NCI-H2107 treated with DMSO at 0.1 percent for 48 hours (cell line): ENCODE results near the gene PKLR.
"Not testable (repeated sequence)": the region's sequence is repeated elsewhere in the genome, so short reads cannot be mapped to it uniquely, and the experiment has no call there.

ENCODE experiments used
- DNase-seq: peaks from one replicate; lab custom pipeline; 2025; ENCODE audit not compliant: unreplicated experiment; lab: John Stamatoyannopoulos, UW

The PKLR gene

GRCh38 chr1:155256058-155256852 lies 45.0 kb downstream of the PKLR start:
- no peak for DNase-seq

DNA sequence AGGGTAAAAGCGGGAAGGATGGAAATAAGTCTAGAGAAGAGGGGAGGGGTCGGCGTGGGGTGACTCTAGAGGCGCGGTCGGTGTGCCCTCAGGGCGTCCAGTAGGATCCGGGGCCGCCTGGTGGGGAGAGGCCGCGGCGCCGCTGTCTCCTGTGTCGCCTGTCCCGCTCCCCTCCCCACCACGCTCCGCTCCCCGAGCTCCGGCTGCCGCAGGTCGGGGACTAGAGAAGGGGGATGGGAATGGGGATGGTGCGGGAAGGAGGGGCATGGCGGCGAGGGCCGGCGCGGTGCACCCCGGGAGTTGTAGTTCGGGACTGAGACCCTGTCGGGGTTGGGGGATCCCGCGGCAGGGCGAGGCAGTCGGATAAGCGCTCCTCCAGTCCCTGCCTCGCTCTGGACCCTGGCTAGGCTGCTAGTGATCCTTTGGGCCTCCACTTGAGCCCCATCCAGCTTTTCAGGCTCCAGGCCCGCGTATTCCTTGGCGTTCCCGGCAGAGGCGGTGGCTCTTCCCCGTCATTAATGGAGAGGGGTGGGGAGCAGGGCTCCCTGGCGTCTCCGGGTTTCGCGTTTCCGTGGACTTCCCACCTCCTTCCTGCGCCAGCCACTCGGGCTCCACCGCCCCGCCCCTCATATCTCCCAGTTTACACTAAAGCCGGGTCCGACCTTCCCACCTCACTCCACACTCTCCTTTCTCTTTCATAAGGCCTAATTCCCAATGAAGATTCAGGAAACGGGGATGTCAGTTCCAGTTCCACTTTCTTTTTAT lies 45.8 kb downstream of the PKLR start, which contains the start of gene ENTREP3:
ENTREP3 (minus strand) TSS at position 241 of the 765 bp plus-strand sequence. CDS start 606 bp downstream, outside the sequence.
- peak; percentile 91 for DNase-seq

GRCh38 chr1:155254714-155255242 lies 46.5 kb downstream of the PKLR start:
- DNase-seq, result no peak

DNA sequence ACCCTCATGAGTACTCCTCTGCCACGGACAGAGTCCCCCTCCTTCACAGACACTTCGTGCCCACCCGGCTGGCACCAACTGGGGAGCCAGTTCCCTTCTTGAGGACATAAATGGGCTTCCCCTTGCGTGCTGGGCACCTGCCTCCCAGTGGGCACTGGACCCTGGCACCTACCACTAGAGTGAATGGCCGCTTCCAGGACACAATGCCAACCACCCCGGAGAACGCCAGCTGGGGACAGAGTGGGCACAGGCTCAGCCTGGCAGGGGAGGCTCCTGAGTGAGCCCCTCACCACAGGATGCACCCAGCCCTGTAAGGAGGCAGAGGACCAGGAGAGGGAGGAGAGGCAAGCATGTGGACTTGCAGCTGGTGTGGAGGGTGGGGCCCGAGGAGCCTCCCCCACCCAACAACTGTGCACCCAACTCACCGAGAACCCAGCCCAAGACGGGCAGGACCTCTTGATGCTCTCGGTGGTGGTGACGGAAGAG lies 47.0 kb downstream of the PKLR start:
- no peak for DNase-seq

- no peak for DNase-seq
These were observed 47.4 kb downstream of the PKLR start for GRCh38 chr1:155253797-155254196.

GRCh38 chr1:155253208-155253607 lies 48.0 kb downstream of the PKLR start:
- DNase-seq, result no peak

GRCh38 chr1:155251566-155251965 lies 49.7 kb downstream of the PKLR start:
- DNase-seq, result no peak

DNA sequence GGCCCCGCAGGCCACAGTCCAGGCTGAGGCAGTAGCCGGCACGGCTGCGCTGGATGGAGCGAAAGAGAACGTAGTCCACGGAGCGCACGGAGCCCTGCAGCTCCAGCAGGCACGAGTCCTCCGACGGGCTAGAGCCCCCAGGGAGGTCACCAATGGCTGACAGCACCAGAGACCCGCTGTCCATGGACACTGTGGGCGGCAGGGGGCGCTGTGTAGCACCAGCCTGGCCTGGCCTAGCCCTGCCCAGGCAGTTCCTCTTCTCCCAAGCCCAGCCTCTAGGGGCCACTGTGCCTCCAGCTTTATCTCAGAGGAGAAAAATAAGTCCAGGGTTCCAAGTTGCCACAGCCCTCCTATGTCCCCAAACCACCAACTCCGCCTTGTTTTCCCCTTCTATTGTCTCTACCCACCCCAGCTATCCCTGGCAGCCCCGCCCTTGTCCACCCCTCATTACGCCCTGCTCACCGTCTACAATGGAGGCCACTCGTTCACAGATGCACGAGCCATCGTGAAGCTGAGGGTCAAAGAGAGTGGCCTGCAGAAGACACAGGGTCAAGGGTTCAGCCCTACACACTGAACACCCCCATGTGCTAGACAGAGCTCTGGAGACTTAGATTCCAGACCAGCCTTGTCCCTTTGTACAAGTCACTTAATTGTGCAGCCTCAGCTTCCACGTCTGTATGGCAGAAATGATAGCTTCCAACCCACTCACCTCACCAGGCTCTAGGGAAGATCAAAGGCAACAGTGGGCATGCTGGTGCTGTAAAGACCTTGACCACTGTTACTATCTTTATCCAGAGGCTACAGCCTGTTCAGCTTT lies 50.4 kb downstream of the PKLR start:
- DNase-seq, result peak; percentile 90

- no peak for DNase-seq
These were observed 51.0 kb downstream of the PKLR start for GRCh38 chr1:155250246-155250632.

DNA sequence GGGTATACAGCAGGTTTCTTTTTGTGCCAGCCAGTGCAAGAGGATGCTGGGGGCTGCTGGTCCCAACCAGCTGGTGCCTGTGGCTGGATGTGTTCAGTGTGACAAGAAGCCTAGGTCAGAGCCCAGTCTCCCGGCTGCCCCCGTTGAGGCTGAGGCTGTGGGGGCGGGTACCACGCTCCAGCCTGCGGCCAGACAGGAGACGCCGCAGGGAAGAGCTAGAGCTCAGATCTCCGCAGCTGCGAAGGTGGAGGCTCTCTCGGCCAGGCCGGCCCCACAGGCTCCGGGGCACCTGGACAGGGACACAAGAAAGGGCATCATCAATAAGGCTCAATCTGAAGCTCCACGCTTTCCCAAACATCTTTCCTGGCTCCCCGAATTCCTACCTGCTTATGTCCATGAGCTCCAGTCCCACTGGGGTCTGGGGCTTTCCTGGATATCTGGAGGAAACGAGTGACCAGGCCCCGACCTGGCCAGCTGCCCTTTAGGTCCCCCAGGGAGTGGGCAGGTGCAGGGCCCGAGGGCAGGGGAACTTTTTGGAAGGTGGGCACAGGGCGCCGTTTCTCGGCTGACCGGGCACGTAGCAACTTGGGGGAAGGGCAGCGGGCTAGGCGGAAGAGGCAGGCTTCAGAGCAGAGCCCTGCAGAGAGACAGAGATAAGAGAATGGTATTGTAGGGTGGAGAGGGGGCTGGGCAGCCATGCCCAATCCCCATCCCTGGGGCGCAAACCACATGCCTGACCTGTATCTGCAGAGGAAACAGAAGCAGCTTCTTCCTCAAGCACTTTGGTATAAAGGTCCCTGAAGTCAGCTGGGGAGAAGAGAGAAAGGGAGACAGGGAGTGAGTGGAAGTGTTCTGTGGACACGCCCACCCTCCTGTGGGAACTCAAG lies 53.3 kb downstream of the PKLR start:
- no peak for DNase-seq

- DNase-seq, result not testable (repeated sequence)
These were observed 54.4 kb downstream of the PKLR start for GRCh38 chr1:155246796-155247195.

GRCh38 chr1:155245163-155245524 lies 56.1 kb downstream of the PKLR start:
- no peak for DNase-seq

GRCh38 chr1:155244368-155245162 lies 56.7 kb downstream of the PKLR start:
- DNase-seq, result peak; percentile 99

GRCh38 chr1:155242805-155243358 lies 58.4 kb downstream of the PKLR start:
- DNase-seq, result no peak

DNA sequence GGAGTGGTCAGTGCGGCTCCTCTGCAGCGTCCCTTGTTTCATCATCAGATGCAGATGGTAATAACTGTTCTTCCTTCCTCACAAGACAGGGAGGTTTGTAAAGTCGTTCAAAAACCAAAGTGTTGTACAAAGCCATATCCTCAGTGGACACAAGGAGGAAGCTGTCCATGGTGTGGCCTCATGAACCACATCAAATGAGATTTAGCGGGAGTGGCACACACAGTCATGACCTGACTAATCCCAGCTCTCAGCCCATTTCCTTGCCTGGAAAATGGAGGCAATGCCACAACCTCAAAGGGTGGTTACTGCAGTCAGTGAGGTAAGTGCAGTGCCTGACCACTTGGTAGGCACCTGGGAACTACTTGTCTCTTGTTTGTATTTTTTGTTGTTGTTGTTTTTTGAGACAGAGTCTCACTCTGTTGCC lies 59.4 kb downstream of the PKLR start:
- no peak for DNase-seq

DNA sequence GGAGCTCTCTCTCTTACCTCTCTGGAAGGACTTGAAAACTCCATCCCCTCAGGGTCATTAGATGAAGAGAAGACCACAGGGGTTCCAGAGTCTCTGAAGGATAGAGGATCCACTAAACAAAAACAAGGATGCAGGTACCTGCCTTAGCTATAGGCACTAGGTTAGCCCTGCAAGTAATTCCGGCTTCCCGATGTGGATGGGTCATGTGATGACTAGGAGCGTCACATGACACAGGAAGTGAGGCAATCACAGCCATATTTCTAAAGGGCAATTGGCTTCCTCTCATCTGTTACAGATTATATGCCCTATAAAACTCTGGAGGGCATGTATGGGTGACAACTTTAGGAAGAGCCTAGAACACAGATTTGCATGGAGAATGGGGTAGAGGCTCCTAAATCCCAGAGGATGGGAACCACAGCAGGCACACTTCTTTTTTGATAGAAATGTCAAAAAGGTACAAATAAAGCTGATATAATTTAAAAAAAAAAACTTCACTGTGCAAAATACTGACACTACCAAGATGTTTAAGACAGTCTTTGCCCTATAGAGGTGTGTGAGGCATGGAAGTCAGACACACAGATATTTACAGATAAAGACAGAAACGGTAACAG lies 60.1 kb downstream of the PKLR start:
- DNase-seq, result peak; percentile 79
